ENCODE measurements around the gene ADGRA1. TPM values are rescaled to one million over a fixed set of nuclear protein-coding genes. Genes with fewer than 3 reads are reported as not detected.

ADGRA1 gene
- total RNA-seq, 2 donors from 2014 or later = 0.24 to 1.0 TPM

DNA sequence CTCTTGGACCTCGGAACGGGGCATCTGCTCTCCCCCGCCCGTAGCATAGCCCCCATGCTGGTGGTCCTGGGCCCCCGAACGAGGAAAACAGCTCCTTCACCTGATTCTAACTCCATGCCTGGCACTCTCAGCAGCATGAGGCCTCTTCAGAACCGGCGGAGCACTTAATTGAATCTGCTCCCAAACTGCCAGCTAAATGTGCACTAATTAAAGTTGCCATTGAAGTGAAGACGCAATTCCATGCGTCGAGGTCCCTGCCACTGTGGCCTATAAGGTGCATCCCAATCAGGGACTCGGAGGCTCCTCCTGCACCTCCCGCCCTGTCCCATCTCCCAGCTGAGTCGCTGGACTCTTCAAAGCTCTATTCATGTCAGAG is 41.3 kb upstream of the ADGRA1 start:
- Mint-ChIP-seq H3K27ac (no peak overlapping the region), H3K9me3 (no peaks in the 10 kb centered on the region), H3K4me1 (no peaks in the 10 kb centered on the region), H3K36me3 (ENCODE audit: low read depth) (no peaks in the 10 kb centered on the region), H3K27me3 (ENCODE audit: insufficient read depth) (no peaks in the 10 kb centered on the region), H3K4me3 (no peak overlapping the region)
- H3K4me1 ChIP-seq (ENCODE audit: control insufficient read depth, insufficient read depth, low read length) = no peaks in the 10 kb centered on the region
- no peak overlapping the region for H3K27ac ChIP-seq (ENCODE audit: low read depth, low read length)
- 89 to 91% methylated on average over 14 of the region's 14 CpGs for WGBS, 2 experiments (ENCODE audit: insufficient coverage in 1 of 2, insufficient read length in 1 of 2)
- TF ChIP-seq, protein P1, sequence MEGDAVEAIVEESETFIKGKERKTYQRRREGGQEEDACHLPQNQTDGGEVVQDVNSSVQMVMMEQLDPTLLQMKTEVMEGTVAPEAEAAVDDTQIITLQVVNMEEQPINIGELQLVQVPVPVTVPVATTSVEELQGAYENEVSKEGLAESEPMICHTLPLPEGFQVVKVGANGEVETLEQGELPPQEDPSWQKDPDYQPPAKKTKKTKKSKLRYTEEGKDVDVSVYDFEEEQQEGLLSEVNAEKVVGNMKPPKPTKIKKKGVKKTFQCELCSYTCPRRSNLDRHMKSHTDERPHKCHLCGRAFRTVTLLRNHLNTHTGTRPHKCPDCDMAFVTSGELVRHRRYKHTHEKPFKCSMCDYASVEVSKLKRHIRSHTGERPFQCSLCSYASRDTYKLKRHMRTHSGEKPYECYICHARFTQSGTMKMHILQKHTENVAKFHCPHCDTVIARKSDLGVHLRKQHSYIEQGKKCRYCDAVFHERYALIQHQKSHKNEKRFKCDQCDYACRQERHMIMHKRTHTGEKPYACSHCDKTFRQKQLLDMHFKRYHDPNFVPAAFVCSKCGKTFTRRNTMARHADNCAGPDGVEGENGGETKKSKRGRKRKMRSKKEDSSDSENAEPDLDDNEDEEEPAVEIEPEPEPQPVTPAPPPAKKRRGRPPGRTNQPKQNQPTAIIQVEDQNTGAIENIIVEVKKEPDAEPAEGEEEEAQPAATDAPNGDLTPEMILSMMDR (conservative IDR thresholded peaks at IDR 0.05) = no peak
- no peaks in the 10 kb centered on the region for H3K9me3 ChIP-seq (ENCODE audit: control insufficient read depth, low read length)
- no peaks in the 10 kb centered on the region for H3K36me3 ChIP-seq (ENCODE audit: control insufficient read depth, insufficient read depth, low read length)
- no peak overlapping the region for H3K9ac ChIP-seq (ENCODE audit: extremely low read depth, low read length, poor library complexity, severe bottlenecking)
- no peak overlapping the region for H3K4me3 ChIP-seq (ENCODE audit: low read length)
- DNase-seq = no peak
- no peaks in the 10 kb centered on the region for H3K27me3 ChIP-seq (ENCODE audit: control insufficient read depth, insufficient read depth, low read length, poor library complexity, severe bottlenecking)

DNA sequence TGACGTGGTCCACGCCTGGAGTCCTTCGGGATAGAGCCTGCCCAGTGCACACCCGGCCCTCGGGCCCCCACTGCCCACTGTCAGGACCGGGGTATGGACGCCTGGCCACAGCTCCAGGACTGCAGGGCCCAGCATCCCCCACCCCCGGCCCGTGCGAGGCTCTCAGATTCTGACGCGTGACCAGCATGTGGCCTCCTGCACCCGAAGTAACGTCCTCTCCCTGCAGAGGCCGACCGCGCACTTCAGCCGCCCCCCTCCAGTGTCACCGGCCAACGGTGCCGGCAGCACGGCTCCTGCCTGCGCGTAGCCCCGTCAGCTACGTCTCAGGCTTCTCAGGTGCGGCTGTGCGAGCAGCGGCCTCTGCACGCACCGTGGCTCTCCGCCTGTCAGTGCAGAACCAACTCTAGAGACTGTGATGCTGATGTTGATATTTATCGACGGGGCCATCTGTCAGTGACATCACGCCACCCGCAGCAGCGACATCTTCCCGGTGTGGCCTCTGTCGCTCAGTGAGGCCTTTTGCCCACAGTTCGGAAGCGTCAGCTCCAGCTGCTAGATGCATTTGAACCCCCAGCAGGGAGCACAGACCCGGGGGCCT is 40.1 kb upstream of the ADGRA1 start:
- no peak overlapping the region for H3K27ac ChIP-seq (ENCODE audit: low read depth, low read length)
- Mint-ChIP-seq H3K27ac (no peak overlapping the region), H3K9me3 (no peaks in the 10 kb centered on the region), H3K27me3 (ENCODE audit: insufficient read depth) (no peaks in the 10 kb centered on the region), H3K4me1 (no peaks in the 10 kb centered on the region), H3K36me3 (ENCODE audit: low read depth) (no peaks in the 10 kb centered on the region), H3K4me3 (no peak overlapping the region)
- H3K4me1 ChIP-seq (ENCODE audit: control insufficient read depth, insufficient read depth, low read length) = no peaks in the 10 kb centered on the region
- no peak overlapping the region for H3K4me3 ChIP-seq (ENCODE audit: low read length)
- H3K9me3 ChIP-seq (ENCODE audit: control insufficient read depth, low read length) = no peaks in the 10 kb centered on the region
- WGBS, 2 experiments (ENCODE audit: insufficient coverage in 1 of 2, insufficient read length in 1 of 2) = 94 to 96% methylated on average over 31 to 42 of the region's 42 CpGs
- TF ChIP-seq, protein P1 (conservative IDR thresholded peaks at IDR 0.05) = no peak
- H3K27me3 ChIP-seq (ENCODE audit: control insufficient read depth, insufficient read depth, low read length, poor library complexity, severe bottlenecking) = no peaks in the 10 kb centered on the region
- no peak overlapping the region for H3K9ac ChIP-seq (ENCODE audit: extremely low read depth, low read length, poor library complexity, severe bottlenecking)
- DNase-seq = no peak
- H3K36me3 ChIP-seq (ENCODE audit: control insufficient read depth, insufficient read depth, low read length) = no peaks in the 10 kb centered on the region

DNA sequence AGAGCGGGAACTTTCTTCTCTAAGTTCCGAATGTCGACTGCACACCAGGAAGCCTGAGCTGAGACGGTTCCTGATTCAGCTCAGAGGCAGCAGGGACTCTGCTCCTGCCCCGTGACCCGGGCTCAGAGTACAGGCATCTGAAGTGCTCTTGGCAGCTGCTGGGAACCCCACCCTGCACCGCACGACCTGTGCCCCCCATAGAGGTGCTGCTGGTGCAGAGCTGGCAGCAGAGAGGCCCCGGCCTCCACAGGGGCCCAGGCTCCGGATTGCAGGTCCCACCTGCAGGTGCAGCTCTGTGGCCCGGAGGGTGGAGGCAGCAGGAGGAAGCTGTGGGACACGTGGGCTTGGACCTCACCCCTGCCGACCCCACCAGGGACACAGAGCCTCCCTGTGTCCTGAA is 39.5 kb upstream of the ADGRA1 start:
- H3K4me1 ChIP-seq (ENCODE audit: control insufficient read depth, insufficient read depth, low read length) = no peaks in the 10 kb centered on the region
- Mint-ChIP-seq H3K9me3 (no peaks in the 10 kb centered on the region), H3K36me3 (ENCODE audit: low read depth) (no peaks in the 10 kb centered on the region)

More for the DNA sequence above, 39.5 kb upstream of the ADGRA1 start:
- Mint-ChIP-seq H3K27me3 (ENCODE audit: insufficient read depth) (no peaks in the 10 kb centered on the region), H3K27ac (no peak overlapping the region), H3K4me1 (no peaks in the 10 kb centered on the region), H3K4me3 (no peak overlapping the region)
- Histone ChIP-seq H3K4me3 (ENCODE audit: low read length) (no peak overlapping the region), H3K27ac (ENCODE audit: low read depth, low read length) (no peak overlapping the region), H3K9me3 (ENCODE audit: control insufficient read depth, low read length) (no peaks in the 10 kb centered on the region), H3K9ac (ENCODE audit: extremely low read depth, low read length, poor library complexity, severe bottlenecking) (no peak overlapping the region), H3K36me3 (ENCODE audit: control insufficient read depth, insufficient read depth, low read length) (no peaks in the 10 kb centered on the region), H3K27me3 (ENCODE audit: control insufficient read depth, insufficient read depth, low read length, poor library complexity, severe bottlenecking) (no peaks in the 10 kb centered on the region)
- TF ChIP-seq, protein P1 (conservative IDR thresholded peaks at IDR 0.05) = no peak
- no peak for DNase-seq
- 78 to 86% methylated on average over 12 to 13 of the region's 13 CpGs for WGBS, 2 experiments (ENCODE audit: insufficient coverage in 1 of 2, insufficient read length in 1 of 2)

All from endodermal cell (in vitro differentiated cells).